GM18505 (cell line): ENCODE measurements around the gene TRIP10.

Source experiments
- ATAC-seq: cut with Tn5 transposase; IDR thresholded peaks from one replicate; pipeline ENCODE4 v1.9.1; 2021; ENCODE audit not compliant: unreplicated experiment
- POLR2A ChIP-seq: IDR thresholded peaks from 4 replicates; pipeline ENCODE4 v1.6.1; 2011; ENCODE audit warnings: borderline replicate concordance; ENCODE audit not compliant: insufficient read depth, insufficient read length; ENCODE audit errors: extremely low read depth

Gene TRIP10

GRCh38 chr19:6725513-6726231, 13.8 kb upstream of the TRIP10 start:
- TF ChIP-seq POLR2A = no peak
- ATAC-seq = no peak

GRCh38 chr19:6728346-6728745, 11.1 kb upstream of the TRIP10 start:
- no peak for TF ChIP-seq POLR2A

GRCh38 chr19:6729573-6730152, 9.8 kb upstream of the TRIP10 start:
- no peak for ATAC-seq

More at GRCh38 chr19:6728346-6728745, 11.1 kb upstream of the TRIP10 start:
- no peak for ATAC-seq

GRCh38 chr19:6730153-6730804, 9.2 kb upstream of the TRIP10 start:
- TF ChIP-seq POLR2A = no peak
- ATAC-seq = no peak

More at GRCh38 chr19:6729573-6730152, 9.8 kb upstream of the TRIP10 start:
- TF ChIP-seq POLR2A = no peak

- ATAC-seq = no peak
Measured at GRCh38 chr19:6730941-6731670, 8.4 kb upstream of the TRIP10 start.

GRCh38 chr19:6731822-6732221, 7.7 kb upstream of the TRIP10 start:
- no peak for TF ChIP-seq POLR2A
- no peak for ATAC-seq

More at GRCh38 chr19:6730941-6731670, 8.4 kb upstream of the TRIP10 start:
- TF ChIP-seq POLR2A = no peak

GRCh38 chr19:6732803-6733337, 6.6 kb upstream of the TRIP10 start:
- TF ChIP-seq POLR2A = no peak
- ATAC-seq = no peak

GRCh38 chr19:6733338-6734095, 6.0 kb upstream of the TRIP10 start:
- no peak for ATAC-seq
- TF ChIP-seq POLR2A = no peak

- no peak for ATAC-seq
- no peak for TF ChIP-seq POLR2A
Measured at GRCh38 chr19:6734096-6734696, 5.3 kb upstream of the TRIP10 start.

GRCh38 chr19:6735181-6735911, 4.1 kb upstream of the TRIP10 start:
- no peak for ATAC-seq
- no peak for TF ChIP-seq POLR2A

GRCh38 chr19:6736169-6736916, 3.1 kb upstream of the TRIP10 start:
- peak; percentile 84 for TF ChIP-seq POLR2A
- ATAC-seq = no peak

- TF ChIP-seq POLR2A = no peak
- no peak for ATAC-seq
Measured at GRCh38 chr19:6736917-6737283, 2.6 kb upstream of the TRIP10 start.
